ENCODE results near the gene SLC8A3.

Gene SLC8A3

DNA sequence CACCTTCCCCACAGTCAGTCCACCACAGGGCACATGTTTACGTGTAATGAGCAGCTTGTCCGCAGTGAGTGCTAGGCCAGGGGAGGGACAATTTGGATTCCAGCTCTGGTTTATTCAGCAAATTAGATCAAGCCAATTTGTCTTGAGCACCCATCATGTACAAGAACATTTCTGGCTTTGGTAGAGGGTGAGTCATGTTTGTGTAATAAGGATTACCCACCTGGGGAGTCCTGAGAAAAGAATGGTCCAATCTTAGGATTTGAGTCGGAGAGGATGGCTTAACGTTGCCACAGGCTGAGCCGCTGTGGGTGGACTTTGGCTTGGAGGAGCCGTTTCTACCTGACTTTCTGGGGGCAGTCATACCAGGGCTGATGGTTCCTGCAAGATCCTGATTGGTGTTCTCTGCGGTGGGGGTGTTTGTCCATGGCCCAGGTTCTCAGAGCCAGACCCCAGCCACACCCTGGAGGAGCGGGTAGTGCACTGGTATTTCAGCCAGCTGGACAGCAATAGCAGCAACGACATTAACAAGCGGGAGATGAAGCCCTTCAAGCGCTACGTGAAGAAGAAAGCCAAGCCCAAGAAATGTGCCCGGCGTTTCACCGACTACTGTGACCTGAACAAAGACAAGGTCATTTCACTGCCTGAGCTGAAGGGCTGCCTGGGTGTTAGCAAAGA is 165.8 kb downstream of the SLC8A3 start:
- no peak for DNase-seq (ENCODE audit: low read depth)

DNA sequence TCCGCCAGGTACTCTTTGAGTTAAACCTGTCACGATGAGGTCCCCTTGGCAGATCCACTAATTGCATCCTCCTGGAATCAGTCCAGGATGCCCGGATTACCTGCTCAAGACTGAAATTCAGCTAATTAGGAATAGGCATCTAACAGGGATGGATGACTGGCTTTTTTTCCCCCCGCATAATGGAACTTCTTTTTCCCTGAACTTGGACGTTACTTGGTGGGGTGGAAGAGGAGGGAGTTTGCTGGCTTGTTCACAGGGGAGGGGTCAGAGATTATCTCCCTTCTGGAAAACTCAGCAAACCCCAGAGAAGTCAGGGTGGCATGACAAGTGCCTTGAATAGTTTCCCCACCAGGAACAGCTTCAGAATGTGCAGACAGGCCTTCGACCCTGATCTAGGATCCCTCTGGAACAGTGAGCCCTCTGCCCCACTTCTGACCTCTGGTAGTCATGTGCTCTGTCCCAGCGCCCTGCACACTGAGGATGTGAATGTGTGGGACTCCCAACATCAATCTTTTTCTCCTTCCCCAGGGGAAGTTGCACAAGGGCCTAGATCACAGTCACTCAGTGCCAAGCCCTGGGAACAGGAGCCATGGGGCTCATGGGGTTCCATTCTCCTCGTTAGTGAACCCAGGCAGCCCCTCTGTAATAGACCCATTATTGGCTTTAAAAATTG is 167.1 kb downstream of the SLC8A3 start:
- DNase-seq (ENCODE audit: low read depth) = no peak

GRCh38 chr14:70020352-70021170 is 168.2 kb downstream of the SLC8A3 start:
- DNase-seq (ENCODE audit: low read depth) = no peak

DNA sequence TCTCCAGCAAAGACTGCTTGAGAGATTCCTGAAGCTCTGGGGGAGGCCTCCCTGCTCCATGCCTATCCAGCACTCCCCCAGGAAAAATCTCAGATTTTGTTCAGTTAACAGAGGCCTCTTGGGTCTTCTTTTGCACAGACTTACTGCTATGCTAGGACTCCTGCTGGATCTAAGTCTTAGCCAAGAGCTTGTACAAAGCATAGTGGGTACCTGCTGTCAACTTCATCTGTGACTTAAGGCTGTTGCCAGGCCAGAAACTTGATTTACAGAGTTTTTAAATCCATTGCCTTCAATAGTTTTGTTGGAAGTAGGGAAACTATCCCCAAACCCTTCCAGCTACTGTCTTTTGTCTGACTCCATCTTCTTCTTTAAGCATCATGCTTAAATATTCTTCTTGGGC is 169.1 kb downstream of the SLC8A3 start:
- no peak for DNase-seq (ENCODE audit: low read depth)

DNA sequence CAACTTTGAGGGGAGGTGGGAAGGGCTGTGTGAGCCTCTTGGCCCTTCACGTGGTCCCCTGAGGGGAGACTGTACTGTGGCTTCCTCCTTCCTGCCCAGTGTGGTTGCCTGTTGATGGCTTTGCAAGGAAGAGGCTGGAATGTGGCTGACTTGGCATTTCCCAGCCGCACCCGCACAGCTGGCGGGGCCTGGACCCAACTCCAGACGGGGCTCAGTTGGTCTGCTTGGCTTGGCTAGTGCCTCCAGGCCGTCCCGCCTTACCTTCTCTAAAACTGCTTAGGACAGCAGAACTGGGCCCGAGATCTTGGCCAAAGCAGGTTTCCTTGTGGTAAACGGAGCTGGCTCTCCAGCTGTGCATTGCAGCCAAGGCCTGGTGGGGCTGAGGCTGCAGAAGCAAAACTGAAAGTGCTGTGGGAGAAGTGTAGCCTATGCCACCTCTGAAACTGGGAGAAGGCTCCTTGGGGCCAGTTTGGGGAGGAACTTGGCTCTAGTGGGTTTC is 170.0 kb downstream of the SLC8A3 start:
- DNase-seq (ENCODE audit: low read depth) = no peak

- no peak for DNase-seq (ENCODE audit: low read depth)
These were observed 170.5 kb downstream of the SLC8A3 start for GRCh38 chr14:70018230-70018629.

DNA sequence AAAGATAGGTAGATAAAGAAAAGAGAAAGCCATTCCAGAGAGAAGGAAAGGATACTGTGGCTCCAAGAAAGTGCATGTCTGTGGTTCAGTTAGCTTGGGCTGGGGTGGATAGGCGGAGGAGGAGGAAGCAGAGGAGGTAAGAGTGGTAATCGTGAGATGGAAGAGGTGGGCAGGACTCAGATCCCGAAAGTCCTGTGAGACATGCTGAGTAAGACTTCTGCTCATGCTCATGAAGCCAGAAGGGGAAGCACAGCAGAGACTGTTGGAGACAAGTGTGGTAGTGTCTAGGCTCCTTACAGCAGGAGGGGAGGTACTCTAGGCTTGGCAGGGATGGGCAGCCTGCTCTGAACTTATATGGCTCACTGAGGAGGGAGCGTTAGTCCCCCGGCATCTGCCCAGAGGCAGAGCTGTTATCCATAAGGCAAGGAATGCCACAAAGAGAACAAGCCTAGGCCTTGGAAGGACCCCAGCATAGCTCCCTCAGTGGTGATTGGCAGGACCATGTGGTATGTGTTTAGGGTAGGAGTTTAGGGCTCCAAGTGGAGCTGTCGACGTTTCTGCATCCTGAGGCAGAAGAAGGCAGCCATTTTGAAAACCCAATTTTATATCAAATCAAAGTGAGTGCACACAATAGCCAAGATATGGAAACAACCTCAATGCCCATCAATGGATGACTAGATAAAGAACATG is 174.2 kb downstream of the SLC8A3 start:
- no peak for DNase-seq (ENCODE audit: low read depth)

DNA sequence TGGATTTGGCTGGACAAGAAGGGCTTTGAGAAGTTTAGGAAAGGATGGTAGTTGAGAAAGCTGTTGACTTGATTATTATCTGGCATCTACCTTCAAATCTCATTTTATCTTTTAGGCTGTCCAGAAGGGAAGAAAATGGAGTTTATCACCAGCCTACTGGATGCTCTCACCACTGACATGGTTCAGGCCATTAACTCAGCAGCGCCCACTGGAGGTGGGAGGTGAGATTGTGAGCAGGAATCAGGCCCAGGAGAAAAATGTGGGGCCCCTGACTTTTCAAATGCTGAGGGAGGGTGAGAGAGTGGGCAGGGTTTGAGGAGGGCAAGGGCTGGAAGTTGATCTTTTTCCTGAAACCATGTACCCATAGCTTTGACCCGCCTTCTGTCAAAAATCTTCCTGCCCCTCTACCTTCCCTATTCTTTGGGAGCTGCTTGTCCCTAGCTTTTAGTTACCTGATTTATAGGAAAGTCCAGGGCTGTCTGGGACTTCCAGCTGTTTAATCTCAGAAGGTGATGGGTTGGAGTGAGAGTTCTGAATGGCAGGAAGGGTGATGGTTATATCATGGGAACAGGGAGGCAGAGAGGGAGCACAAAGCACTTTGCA is 175.4 kb downstream of the SLC8A3 start:
- DNase-seq (ENCODE audit: low read depth) = no peak

- DNase-seq (ENCODE audit: low read depth) = no peak
These were observed 177.0 kb downstream of the SLC8A3 start for GRCh38 chr14:70011708-70012107.

DNA sequence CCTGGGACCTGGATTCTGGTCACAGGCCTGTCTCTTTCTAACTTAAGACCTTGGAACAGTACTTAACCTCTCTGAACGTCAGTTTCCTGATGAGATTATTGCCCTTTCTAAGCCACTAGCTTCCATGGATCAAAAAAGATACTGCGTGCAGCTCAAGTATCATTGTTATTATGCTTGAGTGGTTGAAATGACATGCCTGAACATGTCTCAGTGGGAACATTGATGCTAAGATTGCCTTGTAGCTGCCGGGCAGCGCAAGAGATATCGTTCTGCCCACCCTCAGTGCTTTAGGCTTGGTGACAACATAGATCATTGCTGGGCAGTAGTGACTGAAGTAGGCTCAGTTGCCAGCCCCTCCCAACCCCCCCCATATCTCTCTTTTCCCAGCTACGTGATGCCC is 177.7 kb downstream of the SLC8A3 start:
- DNase-seq (ENCODE audit: low read depth) = no peak

GRCh38 chr14:70009961-70010360 is 178.8 kb downstream of the SLC8A3 start:
- no peak for DNase-seq (ENCODE audit: low read depth)

GRCh38 chr14:70008284-70009262 is 180.2 kb downstream of the SLC8A3 start:
- DNase-seq (ENCODE audit: low read depth) = no peak

GRCh38 chr14:70006699-70007098 is 182.1 kb downstream of the SLC8A3 start:
- no peak for DNase-seq (ENCODE audit: low read depth)

GRCh38 chr14:70005281-70005805 is 183.4 kb downstream of the SLC8A3 start:
- no peak for DNase-seq (ENCODE audit: low read depth)

- DNase-seq (ENCODE audit: low read depth) = no peak
These were observed 184.0 kb downstream of the SLC8A3 start for GRCh38 chr14:70004791-70005190.

DNA sequence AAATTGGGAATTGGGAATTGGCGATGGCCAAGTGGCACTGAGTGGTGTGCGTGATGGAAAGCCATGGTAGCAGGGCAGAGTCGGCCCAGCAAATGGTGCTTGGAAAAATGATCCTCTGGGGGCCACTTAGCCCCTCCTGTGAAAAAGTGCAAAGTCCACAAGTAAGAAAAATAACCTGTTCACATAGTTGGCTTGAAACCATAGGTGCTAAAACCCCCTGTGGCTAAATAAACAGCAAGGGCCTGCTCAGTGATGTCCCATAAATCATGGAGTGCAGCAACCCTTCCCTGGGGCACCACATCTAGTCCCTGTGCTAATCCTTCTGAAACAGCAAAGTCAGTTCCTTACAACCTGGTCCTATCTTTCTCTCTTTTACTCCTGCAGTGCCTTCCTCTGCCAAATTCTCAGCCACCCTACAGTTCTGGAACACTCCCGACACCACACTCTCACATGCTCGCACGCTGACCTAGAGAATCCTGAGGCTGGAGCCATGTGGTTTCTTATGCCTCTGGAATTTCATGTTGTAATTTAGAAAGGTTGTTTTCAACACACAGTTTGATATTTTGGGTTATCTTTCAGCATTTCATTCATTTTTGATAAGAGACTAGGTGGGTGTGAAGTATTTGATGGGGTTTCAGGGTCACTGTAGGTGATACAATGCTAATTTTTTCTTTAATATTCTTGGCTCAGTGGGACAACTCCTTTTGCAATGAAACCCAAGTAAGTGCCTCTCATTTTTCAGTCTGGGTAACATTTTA is 186.0 kb downstream of the SLC8A3 start:
- no peak for DNase-seq (ENCODE audit: low read depth)

GRCh38 chr14:70000601-70001000 is 188.2 kb downstream of the SLC8A3 start:
- no peak for DNase-seq (ENCODE audit: low read depth)

- no peak for DNase-seq (ENCODE audit: low read depth)
These were observed 189.5 kb downstream of the SLC8A3 start for GRCh38 chr14:69999261-69999674.

DNA sequence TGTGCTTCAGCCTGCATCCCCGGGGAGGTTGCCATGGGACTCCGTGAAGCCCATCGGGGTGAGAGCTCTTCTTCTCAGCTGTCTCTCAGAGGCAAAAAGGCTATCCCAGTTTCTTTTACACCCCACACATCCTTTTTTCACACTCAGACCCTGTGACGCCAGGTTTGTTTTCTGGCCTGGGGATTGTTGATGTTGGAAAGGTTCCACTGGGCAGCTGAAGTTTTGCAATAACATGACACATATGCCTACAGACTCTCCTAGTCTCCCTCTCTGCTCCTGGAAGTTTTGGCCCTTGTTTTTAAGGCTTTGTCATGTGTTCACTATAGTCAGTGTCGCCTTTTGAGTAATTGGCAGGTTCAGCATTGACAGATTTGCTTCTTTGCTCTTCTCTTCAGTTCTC is 190.9 kb downstream of the SLC8A3 start:
- no peak for DNase-seq (ENCODE audit: low read depth)

GRCh38 chr14:69996216-69996615 is 192.5 kb downstream of the SLC8A3 start:
- no peak for DNase-seq (ENCODE audit: low read depth)
